H54 (cell line): Measurements from ENCODE around the gene DYNAP.

Experiments used
- DNase-seq: peaks from one replicate; pipeline ENCODE4 v3.0.0; 2011; ENCODE audit warnings: low spot score, mixed read lengths; ENCODE audit not compliant: insufficient read length
- FAIRE-seq: peaks from 3 replicates; lab custom pipeline; 2011; peaks lifted over from hg19 to GRCh38; lab: Jason Lieb, UNC
- POLR2A ChIP-seq: IDR thresholded peaks from 2 replicates; pipeline ENCODE4 v1.6.1; 2011; ENCODE audit warnings: low read depth, mild to moderate bottlenecking, low read length

DYNAP gene

DNA sequence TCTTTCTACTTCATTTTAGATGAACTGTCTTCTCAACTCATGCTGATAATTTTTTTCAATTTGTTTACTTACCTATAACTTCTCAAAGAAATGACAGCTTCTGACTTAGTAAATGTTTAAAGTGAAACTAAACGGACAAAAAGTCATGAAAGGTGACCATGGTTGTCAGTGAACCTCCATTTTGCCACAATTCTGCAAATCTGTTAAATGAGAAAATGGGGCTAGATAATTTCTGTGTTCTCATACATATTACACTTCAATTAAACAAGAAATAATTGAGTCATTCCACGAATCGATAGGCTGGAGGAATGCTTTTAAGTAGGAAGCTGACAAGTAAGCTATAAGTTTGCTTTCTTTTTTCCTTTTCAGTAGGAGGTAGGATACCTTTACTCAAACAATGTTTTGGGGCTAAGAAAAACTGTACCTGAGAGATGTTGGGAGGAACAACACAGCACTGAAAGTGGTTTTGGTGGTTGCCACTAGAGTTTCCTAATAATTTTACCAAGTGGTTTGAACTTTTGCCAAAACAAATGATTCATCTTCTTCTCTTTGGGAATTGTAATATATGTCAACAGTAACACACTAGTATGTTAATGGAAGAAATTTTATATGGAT lies 17.1 kb downstream of the DYNAP start:
- DNase-seq (no peak), FAIRE-seq (no peak)
- TF ChIP-seq POLR2A = no peak

DNA sequence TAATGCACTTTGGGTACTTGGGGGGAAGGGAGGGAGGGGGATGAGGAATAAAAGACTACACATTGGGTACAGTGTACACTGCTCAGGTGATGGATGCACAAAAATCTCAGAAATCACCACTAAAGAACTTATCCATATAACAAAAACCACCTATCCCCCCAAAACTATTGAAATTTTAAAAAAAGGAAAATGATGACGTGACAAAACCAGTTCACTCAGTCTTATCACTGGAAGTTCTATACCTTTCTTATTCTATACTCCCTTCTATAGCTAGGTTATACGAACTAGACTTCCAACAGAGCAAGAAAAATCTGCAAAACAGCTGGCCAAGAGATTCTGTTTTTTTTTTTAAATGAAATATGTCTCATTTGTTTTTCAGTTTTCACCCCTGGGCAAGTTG lies 20.8 kb downstream of the DYNAP start:
- no peak for FAIRE-seq
- no peak for DNase-seq
- TF ChIP-seq POLR2A = no peak

DNA sequence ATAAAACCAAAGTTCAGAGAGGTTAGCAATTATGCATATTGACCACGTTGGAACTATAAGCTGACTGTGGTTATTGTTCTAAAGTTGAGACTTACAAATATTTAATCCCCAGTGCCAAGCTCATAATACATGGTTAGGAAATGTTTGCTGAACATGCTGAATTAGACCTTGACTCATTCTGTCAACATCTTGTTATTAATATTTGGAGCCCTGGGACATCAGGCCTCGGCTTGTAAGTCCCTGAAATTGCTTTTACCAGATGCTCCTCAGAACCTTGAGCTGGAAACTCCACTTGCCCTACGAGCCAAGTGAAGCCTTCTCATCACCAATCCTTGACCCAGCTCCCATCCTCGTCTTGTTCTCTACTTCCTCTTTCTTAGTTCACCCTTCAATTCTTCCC lies 21.2 kb downstream of the DYNAP start:
- no peak for TF ChIP-seq POLR2A
- FAIRE-seq (no peak), DNase-seq (no peak)

DNA sequence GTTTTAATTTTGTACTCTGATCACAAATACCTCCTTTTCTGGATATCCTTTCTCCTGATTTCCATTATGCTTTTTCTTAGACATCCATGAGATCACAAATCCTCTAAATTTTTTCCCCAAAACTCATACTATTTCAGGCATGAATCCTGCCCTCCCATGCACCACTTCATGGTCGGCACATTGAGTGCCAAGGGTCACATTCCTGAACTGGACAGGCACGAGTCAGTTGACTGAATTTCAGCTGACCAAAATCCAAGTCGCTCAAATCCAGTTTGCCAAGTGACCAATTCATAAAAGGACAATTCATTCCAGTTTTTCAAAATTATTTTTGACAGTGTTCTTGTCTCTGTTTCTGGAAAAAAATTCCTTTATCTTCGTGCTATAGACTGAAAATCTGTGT lies 22.1 kb downstream of the DYNAP start:
- FAIRE-seq (no peak), DNase-seq (no peak)
- TF ChIP-seq POLR2A = no peak

DNA sequence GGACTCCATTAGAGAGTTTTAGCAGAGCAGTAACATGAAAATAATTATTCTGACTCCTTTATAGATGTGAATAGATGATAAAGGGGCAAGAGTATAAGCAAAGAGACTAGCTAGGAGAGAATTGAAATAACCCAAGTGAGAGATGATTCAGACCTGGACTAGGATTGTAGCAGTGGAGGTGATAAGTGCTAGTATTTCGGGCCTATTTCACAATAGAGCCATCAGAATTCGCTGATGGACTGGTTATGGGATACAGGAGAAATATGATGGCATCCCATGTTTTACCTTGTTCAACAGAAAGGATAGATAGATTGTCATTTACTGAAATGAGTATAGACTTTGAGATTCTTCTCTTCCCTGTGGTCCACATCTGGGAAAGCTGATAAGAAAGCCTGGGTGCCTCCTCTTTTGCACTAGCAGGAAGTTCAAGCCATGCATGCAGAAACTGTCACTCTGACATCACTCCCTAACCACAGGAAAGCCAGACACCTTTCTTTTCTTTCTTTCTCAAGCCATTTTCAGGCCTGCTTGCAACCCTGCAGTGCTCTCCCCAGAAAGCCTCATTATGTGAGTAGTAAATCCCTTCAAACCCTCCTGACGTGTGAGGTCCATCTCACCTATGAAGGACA lies 25.3 kb downstream of the DYNAP start:
- FAIRE-seq (no peak), DNase-seq (no peak)
- no peak for TF ChIP-seq POLR2A

DNA sequence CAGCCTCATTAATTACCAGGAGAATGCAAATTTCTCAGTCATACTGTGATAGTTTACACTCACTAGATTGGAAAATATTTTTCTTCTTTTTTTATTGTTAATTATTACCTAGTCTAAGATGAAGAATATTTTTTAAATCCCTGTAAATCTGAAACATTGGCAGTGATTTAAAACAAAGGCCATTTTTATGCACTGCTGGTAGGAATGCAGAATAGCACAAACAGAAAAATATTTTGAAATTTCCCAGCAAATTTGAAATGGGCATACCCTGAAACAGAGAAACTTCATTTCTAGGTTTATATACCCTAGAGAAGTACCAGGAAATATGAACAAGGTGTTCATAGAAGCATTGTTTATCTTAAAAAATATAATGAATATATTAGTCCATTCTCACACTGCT lies 31.0 kb downstream of the DYNAP start:
- DNase-seq = no peak
- FAIRE-seq = no peak
- TF ChIP-seq POLR2A = no peak

DNA sequence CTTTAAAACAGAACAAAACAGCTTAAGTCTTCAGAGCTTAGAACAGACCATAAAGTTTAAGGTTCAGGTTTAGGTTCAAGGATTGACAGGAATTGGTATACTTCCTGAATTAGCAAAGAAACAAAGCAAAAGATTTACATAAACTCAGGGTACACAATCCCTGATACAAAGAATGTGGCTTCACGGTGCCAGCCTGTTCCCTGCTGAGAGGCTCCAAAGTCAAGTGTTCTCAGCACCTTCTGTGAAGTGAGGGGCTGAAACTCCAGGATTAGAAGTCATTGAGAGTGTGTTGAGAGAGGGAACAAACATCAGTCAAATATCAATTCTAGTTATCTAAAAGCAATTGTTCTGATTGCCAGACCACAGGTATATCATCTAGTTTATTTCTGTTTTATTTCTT lies 35.7 kb downstream of the DYNAP start:
- TF ChIP-seq POLR2A = no peak
- no peak for FAIRE-seq
- DNase-seq = no peak

DNA sequence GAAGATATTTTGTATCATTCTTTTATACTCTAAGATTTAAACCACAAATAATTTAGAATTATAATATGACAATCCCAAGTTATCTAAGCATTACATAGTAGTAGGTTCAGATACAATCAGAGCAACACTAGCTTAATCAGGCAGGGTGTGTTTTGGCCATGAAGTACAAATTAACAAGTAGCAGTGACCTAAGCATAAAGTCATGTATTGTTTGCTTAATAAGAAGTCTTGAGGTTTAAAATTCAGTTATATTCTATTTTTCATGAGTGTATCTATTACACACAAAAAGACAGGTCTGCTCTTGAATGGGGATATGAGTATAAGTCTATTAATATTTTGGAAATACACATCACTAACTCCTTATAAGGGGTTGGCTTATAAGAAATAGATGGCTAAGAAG lies 39.9 kb downstream of the DYNAP start:
- FAIRE-seq = no peak
- no peak for DNase-seq
- TF ChIP-seq POLR2A = no peak

DNA sequence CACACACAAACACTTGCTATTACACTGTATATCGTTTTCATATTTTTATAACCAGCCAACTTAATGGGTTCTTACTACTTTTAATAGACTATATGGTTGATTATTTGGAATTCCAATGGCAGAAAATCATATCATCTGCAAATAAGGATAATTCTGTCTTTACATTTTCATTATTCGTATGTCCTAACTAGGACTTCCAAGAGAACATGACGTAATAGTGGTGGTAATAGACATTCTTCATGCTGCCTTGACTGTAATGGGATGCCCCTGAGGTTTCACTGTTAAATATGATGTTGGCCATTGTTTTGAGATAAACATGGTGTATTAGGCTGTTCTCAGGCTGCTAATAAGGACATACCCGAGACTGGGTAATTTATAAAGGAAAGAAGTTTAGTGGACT lies 45.2 kb downstream of the DYNAP start:
- no peak for DNase-seq
- no peak for TF ChIP-seq POLR2A
- FAIRE-seq = no peak

DNA sequence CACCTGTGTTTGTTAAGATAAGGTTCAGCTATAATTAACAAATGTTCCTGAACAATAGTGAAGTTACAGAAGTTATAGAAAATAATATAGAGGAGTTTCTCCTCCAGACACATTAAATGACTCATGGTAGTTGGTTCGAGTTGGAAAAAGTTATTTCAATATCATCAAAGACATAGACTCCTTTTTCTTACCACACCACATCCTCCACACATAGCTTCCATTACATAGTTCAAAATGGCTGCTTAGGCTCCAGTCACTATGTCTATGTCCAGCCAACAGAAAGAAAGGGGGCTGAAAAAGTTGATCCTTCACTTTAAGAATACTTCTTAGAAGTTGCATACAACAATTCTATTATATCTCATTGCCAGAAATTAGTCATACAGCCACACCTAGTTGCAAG lies 50.7 kb downstream of the DYNAP start:
- DNase-seq = no peak
- TF ChIP-seq POLR2A = no peak
- no peak for FAIRE-seq

DNA sequence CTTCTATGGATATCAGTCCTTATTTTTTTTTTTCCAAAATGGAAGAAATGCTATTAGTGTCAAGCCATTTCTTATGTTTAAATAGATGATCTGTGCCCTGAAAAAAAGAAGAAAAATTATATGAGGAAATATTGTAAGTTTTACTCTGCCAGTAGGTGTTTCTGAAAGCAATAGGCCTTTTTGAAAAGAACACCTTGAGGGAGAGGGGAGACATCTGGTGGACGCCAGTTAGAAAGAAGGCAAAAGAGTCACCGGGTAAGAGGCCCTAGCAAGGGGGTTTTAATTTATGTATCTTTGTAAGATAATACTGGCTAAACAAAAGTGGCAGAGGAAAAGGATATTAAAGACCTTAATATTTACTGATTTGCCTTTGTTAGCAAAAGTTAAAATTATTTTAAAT lies 56.1 kb downstream of the DYNAP start:
- no peak for TF ChIP-seq POLR2A
- no peak for FAIRE-seq
- DNase-seq = no peak
